Colonic mucosa (tissue), 4 donors: ENCODE measurements around the gene EFR3B. TPM values are rescaled to one million over a fixed set of nuclear protein-coding genes. Genes with fewer than 3 reads are reported as not detected.
"Not testable (repeated sequence)": the region's sequence is repeated elsewhere in the genome, so short reads cannot be mapped to it uniquely, and the experiment has no call there.

ENCODE experiments used
- DNase-seq: peaks from one replicate; pipeline ENCODE4 v3.0.0-alpha.2; 2020
- H3K27ac ChIP-seq: fragments of 200-600 bp; one replicate; pipeline ENCODE4 v1.8.0; 2021
- H3K27me3 ChIP-seq: fragments of 200-600 bp; one replicate; pipeline ENCODE4 v1.8.0; 2021
- H3K36me3 ChIP-seq: fragments of 200-600 bp; one replicate; pipeline ENCODE4 v1.8.0; 2021
- H3K4me1 ChIP-seq: fragments of 200-600 bp; one replicate; pipeline ENCODE4 v1.8.0; 2021; ENCODE audit warnings: mild to moderate bottlenecking
- H3K4me3 ChIP-seq: fragments of 200-600 bp; one replicate; pipeline ENCODE4 v1.8.0; 2021
- H3K9ac ChIP-seq, 2 donors: one replicate each; pipeline ENCODE4 v1.7.0; 2013; ENCODE audit warnings: control low read depth in 2 of 2, low read depth in 2 of 2, low read length in 2 of 2
- H3K9me3 ChIP-seq: fragments of 200-600 bp; one replicate; pipeline ENCODE4 v1.8.0; 2021
- CTCF ChIP-seq: fragments of 200-600 bp; IDR thresholded peaks from one replicate; pipeline ENCODE4 v1.8.0; 2022; ENCODE audit warnings: antibody characterized with exemption, mild to moderate bottlenecking
- intact Hi-C: fragments of 100-400 bp; cut with DNase I; formaldehyde crosslinking; loops from one replicate; pipeline ENCODE4 v1.14.1; 2022
- total RNA-seq, 2 donors: library from RNA; stranded (reverse); fragmentation: NEBNext Ultra II Directional in 1 of 2; extraction: Animal tissue kit (Norgen Biotek cat#: 25700) in 1 of 2; gene quantifications; one replicate each; pipeline ENCODE4 v1.2.1, GENCODE V29; 2021
- donor health status: healthy.
- donor health status: DM: no; HTN: no; CAD: no.
- donor health status: DM: no; HTN: no; CAD: no.

Gene EFR3B
- total RNA-seq, 2 donors from 2014 or later, result 1.7 to 1.8 TPM

DNA sequence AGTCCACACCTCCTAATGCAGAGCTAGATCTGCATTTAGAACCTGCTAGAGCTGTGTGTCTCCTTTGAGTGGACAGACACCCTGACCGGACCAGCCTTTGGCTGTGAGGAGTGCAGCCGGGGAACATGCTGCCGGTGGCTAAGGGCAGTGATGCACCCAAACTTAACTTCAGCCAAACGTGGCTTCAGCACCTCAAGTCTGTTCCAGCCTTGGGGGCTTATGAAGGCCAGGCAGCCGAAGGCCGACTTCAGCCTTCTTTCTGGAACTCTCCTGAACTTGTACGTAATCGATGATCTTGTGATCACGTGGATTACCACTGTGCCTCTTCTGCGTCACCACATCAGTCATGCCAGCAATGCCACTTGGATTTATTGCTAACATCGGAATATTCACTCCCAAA lies 77.4 kb downstream of the EFR3B start:
- Histone ChIP-seq H3K36me3 (no peaks in the 10 kb centered on the region), H3K9me3 (no peaks in the 10 kb centered on the region), H3K9ac (no peak overlapping the region), H3K4me1 (no peaks in the 10 kb centered on the region), H3K27ac (no peak overlapping the region), H3K4me3 (no peak overlapping the region), H3K27me3 (no peaks in the 10 kb centered on the region)
- intact Hi-C loops, result no loop called here
- TF ChIP-seq CTCF, result no peak
- DNase-seq, result no peak

DNA sequence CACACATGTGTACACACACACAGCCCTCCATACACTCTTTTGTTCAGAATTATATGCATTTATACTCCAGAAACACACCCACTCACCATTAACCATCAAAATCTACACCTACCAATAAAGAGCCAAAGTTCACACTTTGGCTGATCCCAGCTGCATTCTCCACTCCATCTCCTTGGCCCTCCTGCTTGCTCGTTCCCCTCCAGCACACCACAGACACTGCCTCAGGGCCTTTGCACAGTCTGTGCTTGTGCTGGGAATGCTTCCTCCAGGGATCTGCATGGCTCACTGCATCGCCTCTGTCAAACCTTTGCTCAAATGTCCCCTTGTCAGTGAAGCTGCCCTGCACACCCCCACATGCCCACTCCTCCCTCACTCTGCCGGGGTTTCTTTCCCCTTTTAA lies 80.5 kb downstream of the EFR3B start:
- intact Hi-C loops, result loop anchor here (10.0 kb wide), 1 partner anchor 298 kb away; no protein-coding TSS in a partner anchor
- no peak for TF ChIP-seq CTCF

DNA sequence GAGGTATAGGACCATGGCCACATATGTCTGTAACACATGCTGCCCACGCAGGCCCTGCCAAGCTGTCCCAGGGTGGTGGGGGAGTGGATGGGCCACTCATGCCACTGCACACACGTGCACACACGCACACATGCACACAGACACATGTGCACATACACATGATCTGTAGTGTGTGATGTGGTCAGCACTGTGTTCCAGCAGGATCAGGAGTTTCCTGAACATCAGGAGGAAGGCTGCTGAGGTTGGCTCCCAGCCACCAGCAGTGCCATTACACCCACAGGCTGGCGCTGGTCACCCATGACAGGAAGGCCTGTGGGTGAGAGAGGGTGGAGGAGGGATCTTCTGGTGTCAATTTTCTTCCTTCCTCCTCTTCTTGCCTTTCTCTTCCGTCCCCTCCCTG lies 81.8 kb downstream of the EFR3B start:
- Histone ChIP-seq H3K4me1 (no peaks in the 10 kb centered on the region), H3K9me3 (no peaks in the 10 kb centered on the region), H3K27me3 (no peaks in the 10 kb centered on the region), H3K27ac (no peak overlapping the region), H3K9ac (no peak overlapping the region), H3K36me3 (no peaks in the 10 kb centered on the region), H3K4me3 (no peak overlapping the region)
- intact Hi-C loops, result loop anchor here (10.0 kb wide), 1 partner anchor 299 kb away; no protein-coding TSS in a partner anchor
- no peak for DNase-seq
- no peak for TF ChIP-seq CTCF

More for the DNA sequence above, 80.5 kb downstream of the EFR3B start:
- no peaks in the 10 kb centered on the region for H3K36me3 ChIP-seq
- H3K27me3 ChIP-seq, result no peaks in the 10 kb centered on the region
- no peak overlapping the region for H3K27ac ChIP-seq
- no peak for DNase-seq
- H3K4me1 ChIP-seq, result no peaks in the 10 kb centered on the region
- no peak overlapping the region for H3K4me3 ChIP-seq
- H3K9ac ChIP-seq, result no peak overlapping the region
- H3K9me3 ChIP-seq, result no peaks in the 10 kb centered on the region

GRCh38 chr2:25125189-25125588 lies 83.3 kb downstream of the EFR3B start:
- H3K27ac ChIP-seq, result no peak overlapping the region
- H3K27me3 ChIP-seq, result no peaks in the 10 kb centered on the region
- H3K36me3 ChIP-seq, result no peaks in the 10 kb centered on the region
- TF ChIP-seq CTCF, result no peak
- no peaks in the 10 kb centered on the region for H3K9me3 ChIP-seq
- H3K9ac ChIP-seq, result no peak overlapping the region
- DNase-seq, result no peak
- no peak overlapping the region for H3K4me3 ChIP-seq
- no peaks in the 10 kb centered on the region for H3K4me1 ChIP-seq
- intact Hi-C loops, result loop anchor here (10.0 kb wide), 1 partner anchor 300 kb away; no protein-coding TSS in a partner anchor

DNA sequence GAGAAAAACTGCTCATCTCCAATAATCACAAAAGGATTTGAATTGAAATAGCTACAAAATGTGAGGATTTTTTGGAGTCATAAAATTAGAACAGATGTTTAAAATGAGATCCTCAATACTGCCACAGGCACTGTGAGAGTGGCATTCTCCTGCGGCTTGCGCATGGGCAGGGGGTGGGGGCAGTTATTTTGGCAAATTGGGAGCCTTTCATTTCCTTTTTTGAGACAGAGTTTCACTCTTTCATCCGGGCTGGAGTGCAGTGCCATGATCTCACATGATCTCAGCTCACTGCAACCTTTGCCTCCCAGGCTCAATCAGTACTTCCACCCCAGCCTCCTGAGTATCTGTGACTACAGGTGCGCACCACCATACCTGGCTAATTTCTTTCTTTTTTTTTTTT lies 84.1 kb downstream of the EFR3B start:
- intact Hi-C loops, result loop anchor here (10.0 kb wide), 1 partner anchor 301 kb away; no protein-coding TSS in a partner anchor
- TF ChIP-seq CTCF, result no peak

GRCh38 chr2:25127071-25127470 lies 85.2 kb downstream of the EFR3B start:
- DNase-seq, H3K9ac ChIP-seq, H3K4me1 ChIP-seq, H3K36me3 ChIP-seq, H3K27me3 ChIP-seq, H3K9me3 ChIP-seq, H3K27ac ChIP-seq, H3K4me3 ChIP-seq: not testable (repeated sequence)
- intact Hi-C loops, result loop anchor here (10.0 kb wide), 1 partner anchor 302 kb away; no protein-coding TSS in a partner anchor

More for the DNA sequence above, 84.1 kb downstream of the EFR3B start:
- no peak for DNase-seq
- Histone ChIP-seq H3K27me3 (no peaks in the 10 kb centered on the region), H3K9ac (no peak overlapping the region), H3K4me1 (no peaks in the 10 kb centered on the region), H3K9me3 (no peaks in the 10 kb centered on the region), H3K4me3 (no peak overlapping the region), H3K36me3 (no peaks in the 10 kb centered on the region), H3K27ac (no peak overlapping the region)
